ENCODE measurements around the gene PRDM16. TPM values are rescaled to one million over a fixed set of nuclear protein-coding genes. Genes with fewer than 3 reads are reported as not detected.
A peak's percentile ranks its signal among the peaks of the same experiment; 100 is the strongest.

Gene PRDM16
- polyA plus RNA-seq, 1 of the 3 experiments (the other 2 are of a cell fraction): not detected

- no peaks in the 10 kb centered on the region for H3K9me2 ChIP-seq
- ChIA-PET CTCF (no interaction called here), POLR2A (no interaction called here)
- no peak overlapping the region for H3K27ac ChIP-seq (ENCODE audit: low read depth in 2 of 2, low read length in 1 of 2)
- H3K27me3 ChIP-seq (ENCODE audit: insufficient read depth): no peaks in the 10 kb centered on the region
- H3K4me1 ChIP-seq (ENCODE audit: control insufficient read depth in 1 of 2, insufficient read depth in 2 of 2, low read depth in 1 of 2, low read length in 1 of 2): peaks cover 0 to 3% of the 10 kb centered on the region in 2 experiments; a peak in 1 of 4 replicates
- H4K20me1 ChIP-seq (ENCODE audit: insufficient read depth): no peaks in the 10 kb centered on the region
- 49% methylated on average over 3 of the region's 19 CpGs for WGBS (ENCODE audit: low lambda C conversion rate)
- peak; percentile 77 for DNase-seq
- no peaks in the 10 kb centered on the region for H3F3A ChIP-seq (replicated peaks; ENCODE audit: insufficient read depth)
- H3K9ac ChIP-seq: no peak overlapping the region
- H3K9me3 ChIP-seq: no peaks in the 10 kb centered on the region
- TF ChIP-seq, protein P1, sequence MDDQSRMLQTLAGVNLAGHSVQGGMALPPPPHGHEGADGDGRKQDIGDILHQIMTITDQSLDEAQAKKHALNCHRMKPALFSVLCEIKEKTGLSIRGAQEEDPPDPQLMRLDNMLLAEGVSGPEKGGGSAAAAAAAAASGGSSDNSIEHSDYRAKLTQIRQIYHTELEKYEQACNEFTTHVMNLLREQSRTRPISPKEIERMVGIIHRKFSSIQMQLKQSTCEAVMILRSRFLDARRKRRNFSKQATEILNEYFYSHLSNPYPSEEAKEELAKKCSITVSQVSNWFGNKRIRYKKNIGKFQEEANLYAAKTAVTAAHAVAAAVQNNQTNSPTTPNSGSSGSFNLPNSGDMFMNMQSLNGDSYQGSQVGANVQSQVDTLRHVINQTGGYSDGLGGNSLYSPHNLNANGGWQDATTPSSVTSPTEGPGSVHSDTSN (IDR thresholded peaks at IDR 0.05): no peak
- no peak for TF ChIP-seq EP300 (IDR thresholded peaks at IDR 0.05; ENCODE audit: borderline replicate concordance in 1 of 2, low read depth in 1 of 2, low read length in 1 of 2)
- no peak for TF ChIP-seq POLR2AphosphoS5 (IDR thresholded peaks at IDR 0.05; ENCODE audit: low read depth, low read length)
- TF ChIP-seq CTCF (IDR thresholded peaks at IDR 0.05): no peak
- TF ChIP-seq TEAD4 (IDR thresholded peaks at IDR 0.05; ENCODE audit: borderline replicate concordance, insufficient read depth): no peak
- TF ChIP-seq, protein P2, sequence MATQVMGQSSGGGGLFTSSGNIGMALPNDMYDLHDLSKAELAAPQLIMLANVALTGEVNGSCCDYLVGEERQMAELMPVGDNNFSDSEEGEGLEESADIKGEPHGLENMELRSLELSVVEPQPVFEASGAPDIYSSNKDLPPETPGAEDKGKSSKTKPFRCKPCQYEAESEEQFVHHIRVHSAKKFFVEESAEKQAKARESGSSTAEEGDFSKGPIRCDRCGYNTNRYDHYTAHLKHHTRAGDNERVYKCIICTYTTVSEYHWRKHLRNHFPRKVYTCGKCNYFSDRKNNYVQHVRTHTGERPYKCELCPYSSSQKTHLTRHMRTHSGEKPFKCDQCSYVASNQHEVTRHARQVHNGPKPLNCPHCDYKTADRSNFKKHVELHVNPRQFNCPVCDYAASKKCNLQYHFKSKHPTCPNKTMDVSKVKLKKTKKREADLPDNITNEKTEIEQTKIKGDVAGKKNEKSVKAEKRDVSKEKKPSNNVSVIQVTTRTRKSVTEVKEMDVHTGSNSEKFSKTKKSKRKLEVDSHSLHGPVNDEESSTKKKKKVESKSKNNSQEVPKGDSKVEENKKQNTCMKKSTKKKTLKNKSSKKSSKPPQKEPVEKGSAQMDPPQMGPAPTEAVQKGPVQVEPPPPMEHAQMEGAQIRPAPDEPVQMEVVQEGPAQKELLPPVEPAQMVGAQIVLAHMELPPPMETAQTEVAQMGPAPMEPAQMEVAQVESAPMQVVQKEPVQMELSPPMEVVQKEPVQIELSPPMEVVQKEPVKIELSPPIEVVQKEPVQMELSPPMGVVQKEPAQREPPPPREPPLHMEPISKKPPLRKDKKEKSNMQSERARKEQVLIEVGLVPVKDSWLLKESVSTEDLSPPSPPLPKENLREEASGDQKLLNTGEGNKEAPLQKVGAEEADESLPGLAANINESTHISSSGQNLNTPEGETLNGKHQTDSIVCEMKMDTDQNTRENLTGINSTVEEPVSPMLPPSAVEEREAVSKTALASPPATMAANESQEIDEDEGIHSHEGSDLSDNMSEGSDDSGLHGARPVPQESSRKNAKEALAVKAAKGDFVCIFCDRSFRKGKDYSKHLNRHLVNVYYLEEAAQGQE (IDR thresholded peaks at IDR 0.05; ENCODE audit: low read depth, low read length): no peak
- no peak for TF ChIP-seq NFIC (IDR thresholded peaks at IDR 0.05; ENCODE audit: borderline replicate concordance)
- TF ChIP-seq RCOR1 (IDR thresholded peaks at IDR 0.05; ENCODE audit: low read length): no peak
- no peak for TF ChIP-seq SMC3 (IDR thresholded peaks at IDR 0.05; ENCODE audit: low read depth, low read length)
- TF ChIP-seq, protein P3, sequence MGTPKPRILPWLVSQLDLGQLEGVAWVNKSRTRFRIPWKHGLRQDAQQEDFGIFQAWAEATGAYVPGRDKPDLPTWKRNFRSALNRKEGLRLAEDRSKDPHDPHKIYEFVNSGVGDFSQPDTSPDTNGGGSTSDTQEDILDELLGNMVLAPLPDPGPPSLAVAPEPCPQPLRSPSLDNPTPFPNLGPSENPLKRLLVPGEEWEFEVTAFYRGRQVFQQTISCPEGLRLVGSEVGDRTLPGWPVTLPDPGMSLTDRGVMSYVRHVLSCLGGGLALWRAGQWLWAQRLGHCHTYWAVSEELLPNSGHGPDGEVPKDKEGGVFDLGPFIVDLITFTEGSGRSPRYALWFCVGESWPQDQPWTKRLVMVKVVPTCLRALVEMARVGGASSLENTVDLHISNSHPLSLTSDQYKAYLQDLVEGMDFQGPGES (IDR thresholded peaks at IDR 0.05; ENCODE audit: low read depth, low read length): no peak
- TF ChIP-seq FOXM1 (IDR thresholded peaks at IDR 0.05; ENCODE audit: low read depth): no peak
- no peak for TF ChIP-seq GABPA (IDR thresholded peaks at IDR 0.05; ENCODE audit: low read depth)
- no peak for TF ChIP-seq NRF1 (IDR thresholded peaks at IDR 0.05; ENCODE audit: low read depth, low read length)
- TF ChIP-seq FOXJ3 (CRISPR knock-in tag; IDR thresholded peaks at IDR 0.05): no peak
- TF ChIP-seq MXI1 (IDR thresholded peaks at IDR 0.05; ENCODE audit: low read depth, low read length): no peak
- TF ChIP-seq JUND (IDR thresholded peaks at IDR 0.05): no peak
- no peak overlapping the region for H3K4me3 ChIP-seq (ENCODE audit: low read depth in 2 of 2, low read length in 1 of 2)
- H3K4me2 ChIP-seq: no peak overlapping the region
- H2AFZ ChIP-seq (ENCODE audit: low read depth): no peak overlapping the region
- no peaks in the 10 kb centered on the region for H3K36me3 ChIP-seq (replicated peaks in 1 of 2; ENCODE audit: control insufficient read depth in 1 of 2, insufficient read depth in 2 of 2, low read length in 1 of 2)
- H3K79me2 ChIP-seq (ENCODE audit: insufficient read depth): no peaks in the 10 kb centered on the region
Observed at GRCh38 chr1:3156936-3157335, 87.9 kb downstream of the PRDM16 start.

All from SK-N-SH (cell line).